ENCODE results near the gene TTLL4.
"Not testable (repeated sequence)": the region's sequence is repeated elsewhere in the genome, so short reads cannot be mapped to it uniquely, and the experiment has no call there.

The TTLL4 gene, protein sequence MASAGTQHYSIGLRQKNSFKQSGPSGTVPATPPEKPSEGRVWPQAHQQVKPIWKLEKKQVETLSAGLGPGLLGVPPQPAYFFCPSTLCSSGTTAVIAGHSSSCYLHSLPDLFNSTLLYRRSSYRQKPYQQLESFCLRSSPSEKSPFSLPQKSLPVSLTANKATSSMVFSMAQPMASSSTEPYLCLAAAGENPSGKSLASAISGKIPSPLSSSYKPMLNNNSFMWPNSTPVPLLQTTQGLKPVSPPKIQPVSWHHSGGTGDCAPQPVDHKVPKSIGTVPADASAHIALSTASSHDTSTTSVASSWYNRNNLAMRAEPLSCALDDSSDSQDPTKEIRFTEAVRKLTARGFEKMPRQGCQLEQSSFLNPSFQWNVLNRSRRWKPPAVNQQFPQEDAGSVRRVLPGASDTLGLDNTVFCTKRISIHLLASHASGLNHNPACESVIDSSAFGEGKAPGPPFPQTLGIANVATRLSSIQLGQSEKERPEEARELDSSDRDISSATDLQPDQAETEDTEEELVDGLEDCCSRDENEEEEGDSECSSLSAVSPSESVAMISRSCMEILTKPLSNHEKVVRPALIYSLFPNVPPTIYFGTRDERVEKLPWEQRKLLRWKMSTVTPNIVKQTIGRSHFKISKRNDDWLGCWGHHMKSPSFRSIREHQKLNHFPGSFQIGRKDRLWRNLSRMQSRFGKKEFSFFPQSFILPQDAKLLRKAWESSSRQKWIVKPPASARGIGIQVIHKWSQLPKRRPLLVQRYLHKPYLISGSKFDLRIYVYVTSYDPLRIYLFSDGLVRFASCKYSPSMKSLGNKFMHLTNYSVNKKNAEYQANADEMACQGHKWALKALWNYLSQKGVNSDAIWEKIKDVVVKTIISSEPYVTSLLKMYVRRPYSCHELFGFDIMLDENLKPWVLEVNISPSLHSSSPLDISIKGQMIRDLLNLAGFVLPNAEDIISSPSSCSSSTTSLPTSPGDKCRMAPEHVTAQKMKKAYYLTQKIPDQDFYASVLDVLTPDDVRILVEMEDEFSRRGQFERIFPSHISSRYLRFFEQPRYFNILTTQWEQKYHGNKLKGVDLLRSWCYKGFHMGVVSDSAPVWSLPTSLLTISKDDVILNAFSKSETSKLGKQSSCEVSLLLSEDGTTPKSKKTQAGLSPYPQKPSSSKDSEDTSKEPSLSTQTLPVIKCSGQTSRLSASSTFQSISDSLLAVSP

DNA sequence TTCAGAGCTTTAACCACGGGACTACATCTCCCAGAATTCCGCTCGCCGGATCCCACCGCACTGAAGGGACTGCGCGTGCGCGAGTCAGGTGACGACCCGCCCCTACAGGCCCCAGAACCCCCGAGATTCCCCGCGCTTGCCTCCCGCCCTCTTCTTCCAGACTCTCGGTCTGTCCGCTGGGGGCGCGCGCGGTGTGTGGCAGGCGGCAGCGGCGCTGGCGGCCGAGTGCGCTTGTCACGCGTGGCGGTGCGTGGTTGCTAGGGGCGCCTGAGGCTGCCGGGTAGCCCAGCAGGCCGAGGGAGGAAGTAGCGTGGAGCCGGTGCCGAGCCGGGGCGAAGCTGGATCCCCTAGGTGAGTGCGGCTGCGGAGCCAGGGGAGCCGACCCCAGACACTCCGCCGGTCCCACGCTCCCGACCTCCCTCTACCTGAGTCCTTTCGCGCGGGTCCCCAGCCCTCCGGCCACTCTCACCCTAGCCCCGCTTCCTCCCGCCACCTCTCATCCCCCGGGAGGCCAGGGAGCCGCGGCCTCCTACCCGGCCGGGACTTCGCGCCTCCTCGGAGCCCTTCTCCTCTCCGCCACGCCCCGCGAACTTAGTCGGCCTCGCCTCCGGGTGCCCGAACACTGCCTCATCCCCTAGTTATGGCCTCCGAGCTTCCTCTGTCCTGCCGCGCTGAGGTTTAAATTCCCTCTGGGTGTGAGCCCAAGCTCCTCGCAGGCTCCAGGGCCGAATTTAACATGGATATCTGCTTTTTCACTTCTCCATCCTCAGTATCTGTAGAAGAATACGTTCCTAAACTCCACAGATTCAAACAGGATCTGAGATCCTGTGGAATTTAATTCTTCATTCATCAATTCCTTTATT is at the start of gene TTLL4:
TTLL4 (plus strand) TSS at position 149 of the 863 bp plus-strand sequence. CDS start 26,842 bp downstream, outside the sequence.
- DNase-seq (ENCODE audit: low read depth in 1 of 2, low spot score in 1 of 2): peak; percentile 97 to 98

DNA sequence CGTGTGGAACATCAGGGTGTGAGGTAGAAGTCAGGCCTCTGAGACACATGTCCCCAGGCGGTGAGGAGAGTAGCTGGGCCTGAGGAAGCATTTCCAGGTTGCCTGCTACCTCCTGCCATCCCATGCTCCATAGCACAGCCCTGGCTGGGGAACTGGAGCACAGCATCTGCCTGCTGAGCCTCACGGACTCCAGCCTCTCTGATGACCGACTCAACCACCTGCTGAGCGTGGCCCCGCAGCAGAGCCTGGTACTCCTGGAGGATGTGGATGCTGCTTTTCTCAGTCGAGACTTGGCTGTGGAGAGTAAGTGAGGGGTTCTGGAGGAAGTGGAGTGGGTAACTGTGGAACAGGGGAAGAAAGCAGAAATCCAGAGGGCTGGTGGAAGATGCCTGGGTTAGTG is 48.3 kb upstream of the TTLL4 start:
- no peak for DNase-seq (ENCODE audit: low read depth in 1 of 2, low spot score in 1 of 2)

DNA sequence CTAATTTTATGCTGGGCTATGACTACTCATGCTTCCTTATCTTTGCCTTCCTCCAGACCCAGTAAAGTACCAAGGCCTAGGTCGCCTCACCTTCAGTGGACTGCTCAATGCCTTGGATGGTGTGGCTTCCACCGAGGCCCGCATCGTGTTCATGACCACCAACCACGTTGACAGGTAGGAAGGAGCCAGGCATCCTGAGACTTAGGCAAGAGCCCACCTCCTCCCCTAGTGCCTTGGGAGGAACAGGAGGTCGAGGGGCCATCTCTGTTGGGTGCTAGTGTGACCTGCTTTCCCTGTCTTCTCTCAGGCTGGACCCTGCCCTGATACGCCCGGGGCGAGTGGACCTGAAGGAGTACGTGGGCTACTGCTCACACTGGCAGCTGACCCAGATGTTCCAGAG is 47.8 kb upstream of the TTLL4 start:
- DNase-seq (ENCODE audit: low read depth in 1 of 2, low spot score in 1 of 2): no peak

DNA sequence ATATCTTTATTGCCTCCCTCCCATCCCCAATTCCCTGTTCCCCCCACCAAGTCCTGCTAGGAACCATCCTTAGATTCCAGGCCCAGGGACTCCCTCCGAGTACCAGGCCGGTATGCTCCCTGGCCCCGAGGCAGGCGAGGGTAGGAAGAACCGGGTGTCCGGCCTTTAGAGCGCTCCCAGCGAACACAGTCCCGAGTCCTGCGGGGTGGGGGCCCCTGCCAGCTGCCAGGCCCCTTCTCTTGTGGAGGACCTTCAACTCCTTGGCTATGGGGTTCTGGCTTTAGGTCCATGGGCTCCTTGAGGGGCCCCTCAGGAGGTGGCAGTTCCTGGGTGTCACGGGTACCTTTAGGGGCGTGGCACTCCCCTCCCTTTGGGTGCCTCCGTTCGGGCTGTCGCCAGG is 46.7 kb upstream of the TTLL4 start:
- no peak for DNase-seq (ENCODE audit: low read depth in 1 of 2, low spot score in 1 of 2)

DNA sequence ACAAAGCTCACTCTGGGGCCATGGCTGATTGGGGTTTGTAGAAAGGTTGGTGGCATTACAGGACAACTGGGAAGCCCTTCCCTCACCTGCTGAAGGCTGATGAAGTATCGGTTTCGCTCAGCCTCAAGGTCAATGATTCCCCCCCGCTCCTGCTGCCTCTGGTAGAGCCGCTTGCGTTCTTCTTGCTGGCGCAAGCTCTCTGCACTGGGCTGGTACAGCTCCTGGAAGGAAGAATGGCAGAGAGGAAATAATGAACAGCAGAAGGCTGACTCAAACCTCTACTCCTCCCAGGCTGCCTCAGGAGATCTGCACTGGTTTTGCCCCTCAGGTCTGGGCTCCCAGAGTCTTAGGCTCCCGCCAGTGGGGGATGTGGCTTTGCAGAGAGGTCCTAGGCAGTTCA is 46.0 kb upstream of the TTLL4 start:
- no peak for DNase-seq (ENCODE audit: low read depth in 1 of 2, low spot score in 1 of 2)

DNA sequence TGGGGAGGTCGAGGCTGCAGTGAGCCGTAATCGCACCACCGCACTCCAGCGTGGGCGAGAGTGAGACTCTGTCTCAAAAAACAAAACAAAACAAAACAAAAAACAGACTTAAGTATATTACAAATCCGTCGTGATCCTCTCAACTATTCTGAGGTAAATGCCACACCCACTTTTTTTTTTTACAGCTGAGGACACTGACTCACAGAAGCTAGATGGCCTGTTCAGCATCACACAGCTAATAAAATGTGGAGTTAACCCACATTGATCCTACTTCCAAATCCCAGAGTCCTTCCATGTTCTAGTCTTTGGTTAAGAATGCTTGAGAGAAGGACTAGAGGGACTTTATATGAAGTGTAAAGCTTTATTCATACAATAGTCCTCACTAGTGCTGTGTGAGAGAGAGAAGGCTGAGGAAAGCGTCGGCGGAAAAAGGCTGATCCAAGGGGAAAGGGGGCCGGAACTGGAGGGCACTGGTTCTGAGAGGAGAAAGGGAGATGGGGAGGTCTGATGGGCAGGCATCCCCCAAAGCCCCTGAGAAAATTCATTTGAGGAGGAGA is 39.5 kb upstream of the TTLL4 start:
- no peak for DNase-seq (ENCODE audit: low read depth in 1 of 2, low spot score in 1 of 2)

DNA sequence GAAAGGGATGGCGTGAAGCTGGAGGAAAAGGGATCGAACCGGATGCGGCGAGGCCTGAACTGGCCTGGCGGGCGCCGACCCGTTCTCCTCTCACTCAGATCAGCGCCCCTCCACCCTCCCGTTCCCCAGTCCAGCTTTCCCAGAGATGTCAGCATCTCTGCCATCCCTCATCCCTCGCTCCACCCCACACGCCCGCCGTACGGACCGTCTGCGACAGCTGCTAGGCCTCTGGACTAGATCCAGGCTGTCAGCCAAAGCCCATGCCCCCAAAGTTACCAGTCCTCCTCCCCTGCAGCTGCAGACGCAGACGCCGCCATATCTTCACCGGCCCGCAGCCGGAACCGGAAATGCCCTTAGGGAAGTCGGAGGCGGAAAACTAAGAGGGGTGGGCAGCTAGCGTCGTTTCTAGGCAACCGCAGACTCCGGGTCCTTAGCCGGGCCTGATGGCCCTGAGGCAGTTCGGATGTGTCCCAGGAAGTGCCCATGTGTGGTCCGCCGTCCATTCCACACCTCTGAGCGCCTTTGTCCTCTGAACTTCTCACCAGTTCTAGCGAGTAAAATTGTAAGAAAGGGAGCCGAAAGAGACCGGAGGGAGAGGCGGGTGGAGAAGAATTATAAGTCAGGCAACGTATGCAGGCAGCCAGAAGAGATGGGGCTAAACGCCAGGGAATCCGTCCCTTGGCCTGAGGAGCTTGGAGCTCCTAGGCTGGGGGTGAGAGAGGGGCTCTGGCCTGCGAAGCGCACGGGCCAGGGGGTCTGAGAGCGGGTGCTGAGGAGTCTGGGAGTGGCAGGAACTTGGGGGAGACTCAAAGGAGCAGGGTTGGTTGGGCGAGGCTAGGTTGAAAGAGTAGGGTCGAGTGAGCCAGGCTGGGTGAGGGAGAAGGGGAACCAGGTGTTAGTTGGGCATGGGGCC is 38.7 kb upstream of the TTLL4 start, which contains the start of the genes RNF25 and STK36:
RNF25 (minus strand) TSS at position 349 of the 913 bp plus-strand sequence; CDS start at position 317, 32 bp downstream.
STK36 (plus strand) TSS at position 433 of the 913 bp plus-strand sequence. CDS start 744 bp downstream, outside the sequence.
- peak; percentile 59 to 75 for DNase-seq (ENCODE audit: low read depth in 1 of 2, low spot score in 1 of 2)

DNA sequence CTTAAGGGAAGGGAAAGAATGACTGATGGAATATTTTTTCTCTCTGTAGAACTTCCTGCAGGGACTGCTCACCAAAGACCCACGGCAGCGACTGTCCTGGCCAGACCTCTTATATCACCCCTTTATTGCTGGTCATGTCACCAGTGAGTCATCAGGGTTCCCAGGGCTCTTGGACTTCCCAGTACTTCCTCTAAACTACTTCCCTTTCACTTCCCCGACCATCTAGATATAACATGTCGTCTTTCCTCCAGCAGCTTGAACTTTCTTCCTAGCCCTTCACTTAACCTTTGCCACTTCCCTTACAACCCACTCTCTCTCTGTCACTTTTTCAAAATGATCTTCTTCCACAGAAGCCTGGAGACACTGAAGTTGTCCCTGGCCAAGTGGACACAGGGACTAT is 31.5 kb upstream of the TTLL4 start:
- no peak for DNase-seq (ENCODE audit: low read depth in 1 of 2, low spot score in 1 of 2)

DNA sequence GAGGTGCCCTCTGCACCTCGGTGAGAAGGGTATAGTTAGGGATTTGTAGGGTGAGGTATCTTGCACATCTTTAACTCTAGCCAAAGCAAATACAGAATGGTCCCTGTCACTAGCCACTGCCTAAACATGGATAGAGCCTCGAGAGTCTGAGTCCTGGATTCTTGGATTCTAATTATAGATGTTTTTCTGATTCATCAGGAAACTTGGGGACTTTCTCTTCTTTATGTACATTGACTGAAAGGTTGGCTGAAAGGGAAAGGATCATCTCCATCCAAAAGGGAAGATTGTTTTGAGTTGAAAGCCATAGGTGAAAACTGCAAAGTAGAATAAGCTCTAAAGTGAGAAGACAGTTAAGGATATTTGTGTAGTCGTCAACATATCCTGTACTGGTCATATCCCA is 30.6 kb upstream of the TTLL4 start:
- no peak for DNase-seq (ENCODE audit: low read depth in 1 of 2, low spot score in 1 of 2)

DNA sequence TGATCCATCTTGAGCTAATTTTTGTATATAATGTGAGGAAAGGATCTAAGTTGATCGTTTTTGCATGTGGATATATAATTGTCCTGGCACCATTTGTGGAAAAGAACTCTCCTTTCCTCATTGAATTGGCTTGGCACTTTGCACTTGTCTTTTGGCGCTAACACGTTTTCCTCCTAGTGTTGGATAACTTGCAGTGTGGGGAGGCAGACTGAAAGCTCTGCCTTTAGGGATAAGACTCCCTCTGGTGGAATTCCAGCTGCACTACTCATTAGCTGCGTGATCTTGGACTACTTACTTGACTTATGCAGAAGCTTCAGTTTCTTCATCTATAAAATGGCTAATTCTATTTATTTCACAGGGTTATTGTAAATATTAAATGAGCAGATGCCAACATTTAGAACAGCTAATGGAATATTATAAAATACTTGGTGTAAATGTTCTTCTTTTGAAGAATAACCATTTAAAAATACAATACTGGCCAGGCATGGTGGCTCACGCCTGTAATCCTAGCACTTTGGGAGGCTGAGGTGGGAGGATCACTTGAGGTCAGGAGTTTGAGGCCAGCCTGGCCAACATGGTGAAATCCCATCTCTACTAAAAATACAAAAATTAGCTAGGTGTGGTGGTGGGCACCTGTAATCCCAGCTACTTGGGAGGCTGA is 23.1 kb upstream of the TTLL4 start:
- DNase-seq (ENCODE audit: low read depth in 1 of 2, low spot score in 1 of 2): not testable (repeated sequence)

DNA sequence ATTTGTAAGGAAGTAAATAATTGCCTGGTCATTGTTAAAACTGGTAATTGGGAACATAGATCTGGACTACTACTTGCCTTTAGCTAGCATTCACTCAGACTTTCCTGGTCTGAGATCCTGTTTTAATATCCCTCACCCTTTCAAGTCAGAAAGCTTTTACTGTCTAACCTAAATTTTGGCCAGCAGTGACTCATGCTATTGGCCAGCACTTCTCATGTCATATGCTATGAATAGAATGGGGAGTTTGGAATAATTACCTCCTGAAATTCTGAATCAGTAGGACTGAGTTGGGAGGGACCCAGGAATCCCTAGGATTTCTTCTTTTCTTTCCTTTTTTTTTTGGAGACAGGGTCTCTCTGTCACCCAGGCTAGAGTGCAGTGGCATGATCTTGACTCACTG is 19.4 kb upstream of the TTLL4 start:
- DNase-seq (ENCODE audit: low read depth in 1 of 2, low spot score in 1 of 2): no peak

DNA sequence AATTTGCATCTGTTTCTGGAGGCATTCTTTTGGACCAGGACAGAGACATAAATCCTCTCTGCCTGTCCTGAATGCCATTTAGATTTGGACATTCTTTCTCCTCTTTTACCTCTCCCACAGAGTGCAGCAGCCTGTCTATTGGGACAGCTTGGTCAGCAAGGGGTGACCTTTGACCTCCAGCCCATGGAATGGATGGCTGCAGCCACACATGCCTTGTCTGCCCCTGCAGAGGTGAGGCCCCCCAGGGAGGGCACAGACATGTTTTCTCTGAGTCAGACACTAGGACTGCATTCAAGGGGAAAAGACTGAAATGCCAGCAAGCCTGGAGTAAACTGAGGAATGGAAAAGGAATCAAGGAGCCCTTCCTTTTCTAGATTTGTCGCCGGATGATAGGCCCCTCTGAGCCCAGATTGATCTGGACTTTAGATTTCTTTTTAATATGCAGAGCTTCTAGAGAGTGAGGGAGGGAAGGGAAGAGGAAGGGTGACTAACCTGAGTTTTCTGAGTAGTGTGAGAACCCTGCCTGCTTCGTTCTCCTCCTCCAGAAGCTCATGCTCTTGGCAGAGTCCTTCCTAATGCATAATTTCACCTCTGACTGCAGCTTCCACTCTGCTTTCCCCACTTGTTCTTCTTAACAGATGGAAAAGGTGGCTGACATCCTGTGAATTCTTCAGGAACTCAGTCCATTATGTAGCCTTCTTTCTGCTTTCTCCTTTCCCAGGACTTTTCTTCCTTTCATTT is 16.1 kb upstream of the TTLL4 start:
- DNase-seq (ENCODE audit: low read depth in 1 of 2, low spot score in 1 of 2): no peak

DNA sequence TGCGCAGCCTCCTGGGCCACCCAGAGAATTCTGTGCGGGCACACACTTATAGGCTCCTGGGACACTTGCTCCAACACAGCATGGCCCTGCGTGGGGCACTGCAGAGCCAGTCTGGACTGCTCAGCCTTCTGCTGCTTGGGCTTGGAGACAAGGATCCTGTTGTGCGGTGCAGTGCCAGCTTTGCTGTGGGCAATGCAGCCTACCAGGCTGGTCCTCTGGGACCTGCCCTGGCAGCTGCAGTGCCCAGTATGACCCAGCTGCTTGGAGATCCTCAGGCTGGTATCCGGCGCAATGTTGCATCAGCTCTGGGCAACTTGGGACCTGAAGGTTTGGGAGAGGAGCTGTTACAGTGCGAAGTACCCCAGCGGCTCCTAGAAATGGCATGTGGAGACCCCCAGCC is 11.8 kb upstream of the TTLL4 start:
- DNase-seq (ENCODE audit: low read depth in 1 of 2, low spot score in 1 of 2): no peak

DNA sequence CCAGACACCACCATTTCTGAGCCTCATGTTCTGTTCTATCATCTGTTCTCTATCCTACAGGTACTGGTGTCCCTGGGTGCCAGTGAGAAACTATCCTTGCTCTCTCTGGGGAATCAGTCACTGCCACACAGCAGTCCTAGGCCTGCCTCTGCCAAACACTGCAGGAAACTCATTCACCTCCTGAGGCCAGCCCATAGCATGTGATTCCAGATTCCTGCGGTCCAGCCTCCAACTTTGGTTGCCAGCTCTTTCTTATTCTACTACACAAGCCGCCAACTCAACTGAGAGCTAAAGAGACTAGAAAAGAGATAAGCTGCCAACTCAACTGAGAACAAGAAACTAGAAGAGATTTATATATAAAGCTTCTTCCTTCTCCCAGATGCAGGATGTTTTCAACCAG is 8.8 kb upstream of the TTLL4 start:
- DNase-seq (ENCODE audit: low read depth in 1 of 2, low spot score in 1 of 2): no peak

DNA sequence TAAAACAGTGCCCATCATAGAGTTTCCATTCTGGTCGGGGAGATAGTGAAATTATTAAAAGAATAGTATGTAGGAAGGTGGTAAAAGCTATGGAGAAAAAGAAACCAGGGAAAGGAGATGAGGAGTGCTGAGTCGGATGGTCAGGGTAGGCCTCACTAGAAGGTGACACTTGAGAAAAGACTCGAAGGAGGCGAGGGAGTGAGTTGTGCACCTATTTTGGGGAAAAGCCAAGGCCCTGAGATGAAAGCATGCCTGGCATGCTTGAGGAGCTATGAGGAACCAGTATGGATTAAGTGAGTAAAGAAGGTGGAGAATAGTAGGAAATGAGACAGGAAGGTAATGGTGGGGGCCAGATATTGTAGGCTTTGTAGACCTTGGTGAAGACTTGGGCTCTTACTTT is 7.3 kb upstream of the TTLL4 start:
- no peak for DNase-seq (ENCODE audit: low read depth in 1 of 2, low spot score in 1 of 2)

DNA sequence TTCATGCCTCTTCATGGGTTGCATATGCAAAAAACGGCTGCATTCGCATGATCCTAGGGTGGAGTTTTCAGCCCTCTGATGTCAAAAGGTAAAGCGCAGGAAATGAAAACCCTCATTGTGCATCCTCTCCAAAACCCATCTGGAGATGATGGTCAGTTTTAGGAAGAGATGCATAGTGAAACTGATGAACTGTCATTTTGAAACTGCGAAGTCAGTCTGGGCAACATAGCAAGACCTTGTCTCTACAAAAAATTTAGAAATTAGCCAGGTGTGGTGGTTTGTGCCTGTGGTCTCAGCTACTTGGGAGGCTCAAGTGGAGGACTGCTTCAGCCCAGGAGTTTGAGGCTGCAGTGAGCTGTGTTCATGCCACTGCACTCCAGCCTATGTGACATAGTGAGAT is 2.5 kb upstream of the TTLL4 start:
- DNase-seq (ENCODE audit: low read depth in 1 of 2, low spot score in 1 of 2): no peak

DNA sequence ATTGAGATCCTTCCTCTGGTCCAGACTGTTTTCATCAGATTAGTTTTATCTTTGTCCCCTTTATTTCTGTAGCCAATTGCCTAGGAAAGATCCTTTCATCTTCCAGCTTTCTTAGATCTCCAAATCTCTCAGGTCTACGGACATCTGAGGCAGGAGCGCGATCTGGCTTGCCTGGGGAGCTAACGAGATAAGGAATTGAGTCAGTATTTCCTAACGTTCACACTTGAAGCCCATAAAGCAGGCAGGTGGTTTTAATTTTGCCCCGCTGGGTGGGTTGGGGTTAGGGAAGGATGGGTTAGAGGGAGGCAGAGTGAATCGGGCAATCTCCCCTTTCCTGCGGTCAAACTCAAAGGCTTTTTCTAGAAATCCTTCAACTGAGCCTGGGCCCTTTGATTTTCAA is 727 bp upstream of the TTLL4 start:
- no peak for DNase-seq (ENCODE audit: low read depth in 1 of 2, low spot score in 1 of 2)

DNA sequence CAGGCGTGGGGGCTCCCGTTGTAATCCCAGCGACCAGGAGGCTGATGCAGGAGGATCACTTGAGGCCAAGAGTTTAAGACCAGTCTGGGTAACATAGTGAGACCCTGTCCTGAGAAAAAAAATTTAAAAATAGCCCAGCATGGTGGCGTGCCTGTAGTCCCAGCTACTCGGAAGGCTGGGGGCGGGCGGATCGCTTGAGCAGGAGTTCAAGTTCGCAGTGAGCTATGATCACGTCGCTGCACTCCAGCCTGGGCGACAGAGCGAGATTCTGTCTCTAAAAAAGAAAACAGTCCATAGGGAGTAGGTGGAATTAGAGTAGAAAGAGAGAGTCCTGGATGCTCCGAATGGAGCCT is 325 bp upstream of the TTLL4 start:
- DNase-seq (ENCODE audit: low read depth in 1 of 2, low spot score in 1 of 2): no peak

All from activated T-helper 1 cell treated with anti-CD3 and anti-CD28 coated beads, Interleukin-2, amount 50 U/mL, for 16 hours (primary cell).